Tibial nerve (tissue), 4 donors: Measurements from ENCODE around the gene GTPBP2. TPM values are rescaled to one million over a fixed set of nuclear protein-coding genes. Genes with fewer than 3 reads are reported as not detected.

Experiments
- DNase-seq, 2 donors: peaks; one replicate each; pipeline ENCODE4 v3.0.0-alpha.2; 2019; ENCODE audit warnings: low spot score in 2 of 2
- H3K27ac ChIP-seq, 4 donors: fragments of 200-600 bp; sonication (generic) in 3 of 4; one replicate each; pipeline ENCODE4 v1.5.1; 2017 to 2019; ENCODE audit warnings: mild to moderate bottlenecking in 1 of 4
- H3K27me3 ChIP-seq, 2 donors: fragments of 200-600 bp; sonication (generic) in 1 of 2; one replicate each; pipeline versions ENCODE4 v1.5.1 to v1.6.0; 2017 to 2019
- H3K36me3 ChIP-seq, 3 donors: fragments of 200-600 bp; sonication (generic); one replicate each; pipeline ENCODE4 v1.5.1; 2018 to 2019
- H3K4me1 ChIP-seq, 4 donors: fragments of 200-600 bp; sonication (generic) in 3 of 4; one replicate each; pipeline ENCODE4 v1.5.1; 2017 to 2019
- H3K4me3 ChIP-seq, 4 donors: fragments of 200-600 bp; sonication (generic) in 3 of 4; one replicate each; pipeline ENCODE4 v1.5.1; 2017 to 2019; ENCODE audit warnings: mild to moderate bottlenecking in 1 of 4, moderate library complexity in 1 of 4
- H3K9me3 ChIP-seq, 4 donors: fragments of 200-600 bp; sonication (generic) in 3 of 4; one replicate each; pipeline ENCODE4 v1.5.1; 2017 to 2019
- CTCF ChIP-seq, 5 experiments: fragments of 200-600 bp in 3 of 5; fragments of 450-650 bp in 2 of 5; sonication (generic) in 3 of 5; IDR thresholded peaks; one replicate each; pipeline ENCODE4 v1.5.1; 2016 to 2019; ENCODE audit warnings: antibody characterized with exemption in 5 of 5, mild to moderate bottlenecking in 3 of 5, moderate library complexity in 2 of 5
- EP300 ChIP-seq, 2 donors: sonication (generic); formaldehyde crosslinking; IDR thresholded peaks; one replicate each; pipeline ENCODE4 v1.6.1; 2017; ENCODE audit warnings: antibody characterized with exemption in 2 of 2, mild to moderate bottlenecking in 1 of 2
- POLR2A ChIP-seq, 2 donors: fragments of 450-650 bp; IDR thresholded peaks; one replicate each; pipeline ENCODE4 v1.6.1; 2017; ENCODE audit warnings: antibody characterized with exemption in 2 of 2, mild to moderate bottlenecking in 2 of 2, moderate library complexity in 2 of 2
- WGBS, 2 donors: methylation state at CpG; one replicate each; pipeline ENCODE4 v1.1.5; 2018; 5-methylcytosine and 5-hydroxymethylcytosine counted together
- total RNA-seq, 4 donors: library from RNA; depleted of rRNA; stranded (reverse); fragments of >200 nt; gene quantifications; one replicate each; pipeline ENCODE4 v1.1.0, GENCODE V29; 2016

The GTPBP2 gene
- total RNA-seq, 4 donors from 2014 or later: 33.2 to 58.5 (median 39.7) TPM

DNA sequence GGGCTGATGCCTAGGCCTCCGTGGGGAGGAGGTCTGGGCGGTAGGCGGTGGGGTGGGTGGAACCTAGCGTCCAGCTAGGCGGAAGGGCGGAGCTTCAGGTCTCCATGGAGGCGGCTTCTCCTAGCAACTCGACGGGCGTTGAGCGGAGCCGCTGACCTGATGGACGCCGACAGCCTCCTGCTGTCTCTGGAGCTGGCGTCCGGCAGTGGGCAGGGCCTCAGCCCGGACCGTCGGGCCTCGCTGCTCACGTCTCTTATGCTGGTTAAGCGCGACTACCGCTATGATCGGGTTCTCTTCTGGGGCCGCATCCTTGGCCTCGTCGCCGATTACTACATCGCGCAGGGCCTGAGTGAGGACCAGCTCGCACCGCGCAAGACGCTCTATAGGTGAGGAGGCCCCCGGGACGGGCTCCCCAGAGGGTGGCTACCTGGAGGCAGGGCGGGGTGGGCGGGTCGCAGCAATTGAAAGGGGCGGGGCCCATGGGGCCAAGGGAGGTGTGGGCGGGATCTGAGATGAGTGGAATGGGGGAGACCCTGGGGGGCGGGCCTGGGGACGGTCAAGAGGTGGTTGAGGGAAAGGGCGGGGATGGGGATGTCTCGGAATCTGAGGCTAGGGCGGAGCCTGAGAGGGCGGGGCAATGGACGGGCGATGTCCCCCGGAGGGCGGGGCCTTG is 16.0 kb upstream of the GTPBP2 start, which contains the start of gene RSPH9:
RSPH9 (plus strand) TSS at position 97 of the 673 bp plus-strand sequence; CDS start at position 160, 63 bp downstream.
- peak in 1 of 2 donors; percentile 42 for DNase-seq
- no peaks in the 10 kb centered on the region for H3K9me3 ChIP-seq
- H3K4me1 ChIP-seq: peaks cover 0 to 13% (median 5%) of the 10 kb centered on the region in 4 donors
- TF ChIP-seq EP300 (IDR thresholded peaks at IDR 0.05) (no peak), CTCF (IDR thresholded peaks at IDR 0.05) (no peak), POLR2A (IDR thresholded peaks at IDR 0.05) (no peak)
- H3K27ac ChIP-seq: peak within 1 kb of the TSS in 3 of 4 donors; percentile 38 to 74 (median 72)
- peak within 1 kb of the TSS; percentile 34 to 61 (median 55) for H3K4me3 ChIP-seq
- H3K36me3 ChIP-seq: peaks cover 0 to 28% (median 16%) of the 10 kb centered on the region in 3 donors
- 6 to 8% methylated on average over 36 to 46 of the region's 52 CpGs for WGBS, 2 donors
- H3K27me3 ChIP-seq: no peaks in the 10 kb centered on the region

- whole genome bisulfite sequencing, 2 donors: 81 to 89% methylated on average over 21 of the region's 21 CpGs
- no peak for DNase-seq
- no peaks in the 10 kb centered on the region for H3K9me3 ChIP-seq
- H3K36me3 ChIP-seq: peaks cover 0 to 52% (median 19%) of the 10 kb centered on the region in 3 donors
- no peaks in the 10 kb centered on the region for H3K27me3 ChIP-seq
- TF ChIP-seq EP300 (IDR thresholded peaks at IDR 0.05) (no peak), CTCF (IDR thresholded peaks at IDR 0.05) (no peak), POLR2A (IDR thresholded peaks at IDR 0.05) (no peak)
- no peak overlapping the region for H3K27ac ChIP-seq
- H3K4me1 ChIP-seq: peaks cover 0 to 45% (median 24%) of the 10 kb centered on the region in 4 donors
- H3K4me3 ChIP-seq: no peak overlapping the region
Measured at GRCh38 chr6:43639984-43640800, 11.1 kb upstream of the GTPBP2 start.

DNA sequence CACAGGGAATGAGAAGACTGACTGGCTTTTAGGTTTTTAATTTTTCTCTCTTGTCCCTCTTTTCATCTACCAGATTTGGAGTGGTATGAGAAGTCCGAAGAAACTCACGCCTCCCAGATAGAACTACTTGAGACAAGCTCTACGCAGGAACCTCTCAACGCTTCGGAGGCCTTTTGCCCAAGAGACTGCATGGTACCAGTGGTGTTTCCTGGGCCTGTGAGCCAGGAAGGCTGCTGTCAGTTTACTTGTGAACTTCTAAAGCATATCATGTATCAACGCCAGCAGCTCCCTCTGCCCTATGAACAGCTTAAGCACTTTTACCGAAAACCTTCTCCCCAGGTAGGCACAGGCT is 7.2 kb upstream of the GTPBP2 start:
- TF ChIP-seq CTCF (IDR thresholded peaks at IDR 0.05): no peak
- TF ChIP-seq POLR2A (IDR thresholded peaks at IDR 0.05): no peak
- TF ChIP-seq EP300 (IDR thresholded peaks at IDR 0.05): no peak
- peak overlapping the region; percentile 18 to 92 (median 87) for H3K27ac ChIP-seq
- 18 to 22% methylated on average over 7 of the region's 7 CpGs for WGBS, 2 donors

GRCh38 chr6:43635387-43636307 is 6.6 kb upstream of the GTPBP2 start, which contains the start of gene MAD2L1BP:
TSS of gene MAD2L1BP (plus strand) at chr6:43635840. CDS start at chr6:43635876, 36 bp downstream.
- WGBS, 2 donors: 6% methylated on average over 45 to 48 of the region's 48 CpGs
- peak; percentile 43 to 76 for DNase-seq
- H3K27me3 ChIP-seq: no peaks in the 10 kb centered on the region
- peak within 1 kb of the TSS; percentile 18 to 92 (median 87) for H3K27ac ChIP-seq
- H3K4me1 ChIP-seq: peaks cover 0 to 46% (median 23%) of the 10 kb centered on the region in 4 donors
- H3K4me3 ChIP-seq: peak within 1 kb of the TSS; percentile 48 to 79 (median 76)
- peaks cover 0 to 29% (median 8%) of the 10 kb centered on the region in 3 donors for H3K36me3 ChIP-seq
- TF ChIP-seq POLR2A (IDR thresholded peaks at IDR 0.05) (peak; percentile 51 to 57), CTCF (IDR thresholded peaks at IDR 0.05) (no peak), EP300 (IDR thresholded peaks at IDR 0.05) (peak; percentile 60 to 86)
- no peaks in the 10 kb centered on the region for H3K9me3 ChIP-seq

More for the DNA sequence above, 7.2 kb upstream of the GTPBP2 start:
- H3K4me1 ChIP-seq: peaks cover 0 to 42% (median 23%) of the 10 kb centered on the region in 4 donors
- no peak for DNase-seq
- no peaks in the 10 kb centered on the region for H3K9me3 ChIP-seq
- peaks cover 0 to 35% (median 14%) of the 10 kb centered on the region in 3 donors for H3K36me3 ChIP-seq
- H3K4me3 ChIP-seq: peak overlapping the region; percentile 48 to 79 (median 76)
- no peaks in the 10 kb centered on the region for H3K27me3 ChIP-seq
